Liver (tissue), 9 donors: ENCODE results near the gene MEGF11. TPM values are rescaled to one million over a fixed set of nuclear protein-coding genes. Genes with fewer than 3 reads are reported as not detected.

ENCODE experiments used
- DNase-seq: peaks from one replicate; pipeline ENCODE4 v3.0.0-alpha.2; 2017; ENCODE audit warnings: low spot score
- H3K27ac ChIP-seq, 2 donors: one replicate each; pipeline ENCODE4 v1.7.0; 2013; ENCODE audit warnings: inconsistent platforms in 2 of 2, low read length in 2 of 2, control low read depth in 1 of 2, low read depth in 1 of 2, mild to moderate bottlenecking in 1 of 2
- H3K27me3 ChIP-seq, 4 donors: one replicate each; pipeline versions ENCODE4 v1.6.1 to v1.7.0; 2013; ENCODE audit warnings: low read length in 3 of 4, inconsistent platforms in 1 of 4, mild to moderate bottlenecking in 1 of 4, moderate library complexity in 1 of 4; ENCODE audit not compliant: control insufficient read depth in 4 of 4, insufficient read depth in 4 of 4
- H3K36me3 ChIP-seq, 4 donors: one replicate each; pipeline versions ENCODE4 v1.6.1 to v1.7.0; 2013; ENCODE audit warnings: low read length in 3 of 4, mild to moderate bottlenecking in 3 of 4, low read depth in 1 of 4, moderate library complexity in 1 of 4; ENCODE audit not compliant: control insufficient read depth in 4 of 4, insufficient read depth in 3 of 4
- H3K4me1 ChIP-seq, 4 donors: one replicate each; pipeline versions ENCODE4 v1.6.1 to v1.7.0; 2013; ENCODE audit warnings: low read length in 3 of 4, mild to moderate bottlenecking in 3 of 4, moderate library complexity in 1 of 4; ENCODE audit not compliant: control insufficient read depth in 4 of 4, insufficient read depth in 4 of 4
- H3K4me3 ChIP-seq, 3 donors: one replicate each; pipeline versions ENCODE4 v1.6.1 to v1.7.0; 2013; ENCODE audit warnings: low read length in 3 of 3, control low read depth in 1 of 3, low read depth in 1 of 3, mild to moderate bottlenecking in 1 of 3
- H3K9ac ChIP-seq, 2 donors: one replicate each; pipeline ENCODE4 v1.7.0; 2013; ENCODE audit warnings: low read length in 2 of 2, mild to moderate bottlenecking in 2 of 2, moderate library complexity in 2 of 2, control low read depth in 1 of 2, low read depth in 1 of 2
- H3K9me3 ChIP-seq, 4 donors: one replicate each; pipeline versions ENCODE4 v1.6.1 to v1.7.0; 2013; ENCODE audit warnings: low read length in 3 of 4; ENCODE audit not compliant: control insufficient read depth in 4 of 4
- EGR1 ChIP-seq, 2 donors: IDR thresholded peaks; 2 replicates each; pipeline ENCODE4 v1.6.1; 2016 to 2018; ENCODE audit warnings: antibody characterized with exemption in 2 of 2, low read depth in 2 of 2
- FOXA1 ChIP-seq: IDR thresholded peaks from 2 replicates; pipeline ENCODE4 v1.6.1; 2016; ENCODE audit warnings: antibody characterized with exemption
- FOXA2 ChIP-seq: IDR thresholded peaks from 2 replicates; pipeline ENCODE4 v1.6.1; 2016; ENCODE audit warnings: antibody characterized with exemption
- GABPA ChIP-seq, 2 donors: IDR thresholded peaks in 1 of 2; conservative IDR thresholded peaks in 1 of 2; 2 replicates each; pipeline ENCODE4 v1.6.1; 2016; ENCODE audit warnings: antibody characterized with exemption in 2 of 2, mild to moderate bottlenecking in 1 of 2, moderate library complexity in 1 of 2
- HNF4A ChIP-seq, 2 donors: conservative IDR thresholded peaks; 2 replicates each; pipeline ENCODE4 v1.6.1; 2016; ENCODE audit warnings: antibody characterized with exemption in 2 of 2, mild to moderate bottlenecking in 2 of 2
- HNF4G ChIP-seq: IDR thresholded peaks from 2 replicates; pipeline ENCODE4 v1.6.1; 2016; ENCODE audit warnings: antibody characterized with exemption
- JUND ChIP-seq, 2 donors: IDR thresholded peaks; 2 replicates each; pipeline ENCODE4 v1.6.1; 2016; ENCODE audit warnings: antibody characterized with exemption in 2 of 2
- NR2F2 ChIP-seq: IDR thresholded peaks from 2 replicates; pipeline ENCODE4 v1.6.1; 2016; ENCODE audit warnings: antibody characterized with exemption
- RAD21 ChIP-seq, 2 donors: IDR thresholded peaks; 2 replicates each; pipeline ENCODE4 v1.6.1; 2016; ENCODE audit warnings: antibody characterized with exemption in 2 of 2, mild to moderate bottlenecking in 2 of 2
- RXRA ChIP-seq, 2 donors: IDR thresholded peaks; 2 replicates each; pipeline ENCODE4 v1.6.1; 2017 to 2018; ENCODE audit warnings: antibody characterized with exemption in 2 of 2, mild to moderate bottlenecking in 1 of 2
- SP1 ChIP-seq: IDR thresholded peaks from 2 replicates; pipeline ENCODE4 v1.6.1; 2018; ENCODE audit warnings: antibody characterized with exemption, mild to moderate bottlenecking
- TAF1 ChIP-seq: conservative IDR thresholded peaks from 2 replicates; pipeline ENCODE4 v1.6.1; 2016; ENCODE audit warnings: antibody characterized with exemption, mild to moderate bottlenecking
- WGBS: extraction: QIAGEN DNeasy Blood & Tissue Kit; methylation state at CpG from one replicate; pipeline ENCODE4 v1.1.7; 2013; 5-methylcytosine and 5-hydroxymethylcytosine counted together
- polyA plus RNA-seq, 2 donors: library from polyadenylated mRNA; stranded (reverse) in 1 of 2; unstranded in 1 of 2; fragments of 200-250 nt in 1 of 2; fragments of >200 nt in 1 of 2; fragmentation: Nextera tagmentation in 1 of 2; extraction: Ambion mirVana in 1 of 2; gene quantifications; one replicate each; pipeline versions ENCODE4 v1.2.1 to v1.2.3, GENCODE V29; 2013 to 2015
- total RNA-seq, 2 donors: library from RNA; depleted of rRNA; stranded (reverse); fragments of >200 nt; gene quantifications; one replicate each; pipeline ENCODE4 v1.2.3, GENCODE V29; 2014
- TF ChIP-seq, protein P1 (sequence below): fragments of 150-350 bp; IDR thresholded peaks from 2 replicates; pipeline ENCODE4 v1.5.1; 2017; ENCODE audit warnings: improper control_type of control experiment, low read depth, low read length; ENCODE audit not compliant: missing input control
- TF ChIP-seq, protein P2 (sequence below): IDR thresholded peaks from 2 replicates; pipeline ENCODE4 v1.6.1; 2016; ENCODE audit warnings: antibody characterized with exemption
- TF ChIP-seq, protein P3 (sequence below): IDR thresholded peaks from 2 replicates; pipeline ENCODE4 v1.6.1; 2016; ENCODE audit warnings: antibody characterized with exemption
- TF ChIP-seq, protein P4 (sequence below): IDR thresholded peaks from 2 replicates; pipeline ENCODE4 v1.6.1; 2016; ENCODE audit warnings: antibody characterized with exemption
- TF ChIP-seq, protein P5 (sequence below): IDR thresholded peaks from 2 replicates; pipeline ENCODE4 v1.6.1; 2016; ENCODE audit warnings: antibody characterized with exemption, mild to moderate bottlenecking
- donor health status: healthy.
- donor health status: healthy.
- donor health status: healthy.
- donor health status: healthy.
- donor health status: healthy.

MEGF11 gene
- total and polyA plus RNA-seq, 4 donors, result under 0.01 to 0.51 (median 0.03) TPM; not detected in 1

DNA sequence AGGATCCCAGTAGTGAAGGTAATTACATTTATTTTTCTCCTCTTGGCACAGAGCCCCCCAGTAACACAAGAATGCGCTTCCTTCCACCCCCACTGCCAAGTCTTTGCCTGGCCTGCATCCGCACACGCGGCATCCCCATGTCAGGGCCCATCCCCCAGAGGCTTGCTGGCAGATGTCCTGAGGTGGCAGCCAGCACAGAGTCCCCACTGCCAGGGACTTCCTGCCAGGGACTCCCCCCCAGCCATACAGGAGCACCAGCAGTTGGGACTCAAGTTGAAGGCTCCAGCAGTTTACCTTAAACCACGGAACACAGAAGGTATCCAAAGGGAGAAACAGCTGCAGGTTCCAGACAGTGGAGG is 41.0 kb downstream of the MEGF11 start:
- Histone ChIP-seq H3K27me3 (no peaks in the 10 kb centered on the region), H3K9me3 (no peaks in the 10 kb centered on the region), H3K36me3 (no peaks in the 10 kb centered on the region), H3K4me1 (no peaks in the 10 kb centered on the region), H3K4me3 (no peak overlapping the region), H3K27ac (no peak overlapping the region), H3K9ac (no peak overlapping the region)
- DNase-seq, result no peak
- 88% methylated on average over 5 of the region's 5 CpGs for WGBS
- TF ChIP-seq GABPA (IDR thresholded peaks at IDR 0.05 in 1 of 2, conservative IDR thresholded peaks at IDR 0.05 in 1 of 2), result no peak
- no peak for TF ChIP-seq FOXA1
- no peak for TF ChIP-seq NR2F2
- TF ChIP-seq SP1, result no peak
- no peak for TF ChIP-seq RXRA (IDR thresholded peaks at IDR 0.05)
- TF ChIP-seq, protein P1, sequence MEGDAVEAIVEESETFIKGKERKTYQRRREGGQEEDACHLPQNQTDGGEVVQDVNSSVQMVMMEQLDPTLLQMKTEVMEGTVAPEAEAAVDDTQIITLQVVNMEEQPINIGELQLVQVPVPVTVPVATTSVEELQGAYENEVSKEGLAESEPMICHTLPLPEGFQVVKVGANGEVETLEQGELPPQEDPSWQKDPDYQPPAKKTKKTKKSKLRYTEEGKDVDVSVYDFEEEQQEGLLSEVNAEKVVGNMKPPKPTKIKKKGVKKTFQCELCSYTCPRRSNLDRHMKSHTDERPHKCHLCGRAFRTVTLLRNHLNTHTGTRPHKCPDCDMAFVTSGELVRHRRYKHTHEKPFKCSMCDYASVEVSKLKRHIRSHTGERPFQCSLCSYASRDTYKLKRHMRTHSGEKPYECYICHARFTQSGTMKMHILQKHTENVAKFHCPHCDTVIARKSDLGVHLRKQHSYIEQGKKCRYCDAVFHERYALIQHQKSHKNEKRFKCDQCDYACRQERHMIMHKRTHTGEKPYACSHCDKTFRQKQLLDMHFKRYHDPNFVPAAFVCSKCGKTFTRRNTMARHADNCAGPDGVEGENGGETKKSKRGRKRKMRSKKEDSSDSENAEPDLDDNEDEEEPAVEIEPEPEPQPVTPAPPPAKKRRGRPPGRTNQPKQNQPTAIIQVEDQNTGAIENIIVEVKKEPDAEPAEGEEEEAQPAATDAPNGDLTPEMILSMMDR, result no peak
- no peak for TF ChIP-seq HNF4G
- TF ChIP-seq, protein P2, sequence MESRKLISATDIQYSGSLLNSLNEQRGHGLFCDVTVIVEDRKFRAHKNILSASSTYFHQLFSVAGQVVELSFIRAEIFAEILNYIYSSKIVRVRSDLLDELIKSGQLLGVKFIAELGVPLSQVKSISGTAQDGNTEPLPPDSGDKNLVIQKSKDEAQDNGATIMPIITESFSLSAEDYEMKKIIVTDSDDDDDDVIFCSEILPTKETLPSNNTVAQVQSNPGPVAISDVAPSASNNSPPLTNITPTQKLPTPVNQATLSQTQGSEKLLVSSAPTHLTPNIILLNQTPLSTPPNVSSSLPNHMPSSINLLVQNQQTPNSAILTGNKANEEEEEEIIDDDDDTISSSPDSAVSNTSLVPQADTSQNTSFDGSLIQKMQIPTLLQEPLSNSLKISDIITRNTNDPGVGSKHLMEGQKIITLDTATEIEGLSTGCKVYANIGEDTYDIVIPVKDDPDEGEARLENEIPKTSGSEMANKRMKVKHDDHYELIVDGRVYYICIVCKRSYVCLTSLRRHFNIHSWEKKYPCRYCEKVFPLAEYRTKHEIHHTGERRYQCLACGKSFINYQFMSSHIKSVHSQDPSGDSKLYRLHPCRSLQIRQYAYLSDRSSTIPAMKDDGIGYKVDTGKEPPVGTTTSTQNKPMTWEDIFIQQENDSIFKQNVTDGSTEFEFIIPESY, result no peak
- no peak for TF ChIP-seq FOXA2
- TF ChIP-seq JUND (IDR thresholded peaks at IDR 0.05), result no peak
- no peak for TF ChIP-seq RAD21 (IDR thresholded peaks at IDR 0.05)
- TF ChIP-seq, protein P3, sequence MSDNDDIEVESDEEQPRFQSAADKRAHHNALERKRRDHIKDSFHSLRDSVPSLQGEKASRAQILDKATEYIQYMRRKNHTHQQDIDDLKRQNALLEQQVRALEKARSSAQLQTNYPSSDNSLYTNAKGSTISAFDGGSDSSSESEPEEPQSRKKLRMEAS, result no peak
- no peak for TF ChIP-seq EGR1 (IDR thresholded peaks at IDR 0.05; ENCODE audit: low read depth in 2 of 2)
- TF ChIP-seq TAF1, result no peak

DNA sequence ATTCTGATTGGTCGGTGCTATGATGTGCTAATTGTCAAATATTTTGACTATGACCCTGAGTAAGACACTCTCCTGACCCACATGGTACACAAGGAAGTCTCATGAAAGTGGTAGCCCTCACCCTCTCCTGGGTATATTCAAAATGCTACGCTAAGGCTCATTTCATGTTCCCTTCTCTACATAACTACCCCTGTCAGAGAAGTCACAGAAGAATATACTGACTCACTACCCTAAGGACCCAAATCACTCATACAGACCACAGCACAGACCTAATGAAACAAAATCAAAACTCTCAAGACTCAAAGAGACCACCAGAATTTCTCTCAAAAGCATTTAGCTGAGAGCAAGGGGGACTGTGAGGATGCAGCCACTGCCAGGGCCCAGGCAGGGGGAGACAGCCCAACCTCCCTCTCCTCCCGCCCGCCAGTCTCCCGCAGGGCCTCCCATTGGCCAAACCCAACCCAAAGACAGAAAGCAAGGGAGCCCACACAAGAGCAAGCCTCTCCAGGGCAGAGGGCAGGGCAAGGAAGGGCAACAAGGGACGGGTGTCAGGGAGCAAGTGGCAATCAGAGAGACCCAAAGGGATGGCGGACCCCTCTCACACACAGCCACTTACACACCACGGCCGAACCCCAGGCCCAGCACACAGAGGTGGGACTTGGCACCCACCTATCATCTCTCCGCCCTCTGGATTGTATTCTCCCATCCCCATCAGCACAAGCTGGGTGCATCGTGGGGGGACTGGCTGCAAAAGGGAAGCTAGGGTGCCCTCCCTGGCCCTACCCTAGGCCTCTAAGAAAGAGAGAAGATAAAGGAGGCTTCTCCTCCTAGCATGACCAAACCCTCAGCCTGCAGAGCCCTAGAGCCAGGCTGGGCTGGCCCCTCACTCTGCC is 41.6 kb downstream of the MEGF11 start:
- TF ChIP-seq GABPA (IDR thresholded peaks at IDR 0.05 in 1 of 2, conservative IDR thresholded peaks at IDR 0.05 in 1 of 2) (no peak), HNF4G (no peak), HNF4A (conservative IDR thresholded peaks at IDR 0.05) (no peak), RXRA (IDR thresholded peaks at IDR 0.05) (no peak), SP1 (no peak), JUND (IDR thresholded peaks at IDR 0.05) (no peak), NR2F2 (no peak), FOXA1 (no peak), TAF1 (no peak), FOXA2 (no peak)
- TF ChIP-seq, protein P3, result no peak
- TF ChIP-seq, protein P4, sequence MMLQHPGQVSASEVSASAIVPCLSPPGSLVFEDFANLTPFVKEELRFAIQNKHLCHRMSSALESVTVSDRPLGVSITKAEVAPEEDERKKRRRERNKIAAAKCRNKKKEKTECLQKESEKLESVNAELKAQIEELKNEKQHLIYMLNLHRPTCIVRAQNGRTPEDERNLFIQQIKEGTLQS, result no peak
- TF ChIP-seq, protein P5, sequence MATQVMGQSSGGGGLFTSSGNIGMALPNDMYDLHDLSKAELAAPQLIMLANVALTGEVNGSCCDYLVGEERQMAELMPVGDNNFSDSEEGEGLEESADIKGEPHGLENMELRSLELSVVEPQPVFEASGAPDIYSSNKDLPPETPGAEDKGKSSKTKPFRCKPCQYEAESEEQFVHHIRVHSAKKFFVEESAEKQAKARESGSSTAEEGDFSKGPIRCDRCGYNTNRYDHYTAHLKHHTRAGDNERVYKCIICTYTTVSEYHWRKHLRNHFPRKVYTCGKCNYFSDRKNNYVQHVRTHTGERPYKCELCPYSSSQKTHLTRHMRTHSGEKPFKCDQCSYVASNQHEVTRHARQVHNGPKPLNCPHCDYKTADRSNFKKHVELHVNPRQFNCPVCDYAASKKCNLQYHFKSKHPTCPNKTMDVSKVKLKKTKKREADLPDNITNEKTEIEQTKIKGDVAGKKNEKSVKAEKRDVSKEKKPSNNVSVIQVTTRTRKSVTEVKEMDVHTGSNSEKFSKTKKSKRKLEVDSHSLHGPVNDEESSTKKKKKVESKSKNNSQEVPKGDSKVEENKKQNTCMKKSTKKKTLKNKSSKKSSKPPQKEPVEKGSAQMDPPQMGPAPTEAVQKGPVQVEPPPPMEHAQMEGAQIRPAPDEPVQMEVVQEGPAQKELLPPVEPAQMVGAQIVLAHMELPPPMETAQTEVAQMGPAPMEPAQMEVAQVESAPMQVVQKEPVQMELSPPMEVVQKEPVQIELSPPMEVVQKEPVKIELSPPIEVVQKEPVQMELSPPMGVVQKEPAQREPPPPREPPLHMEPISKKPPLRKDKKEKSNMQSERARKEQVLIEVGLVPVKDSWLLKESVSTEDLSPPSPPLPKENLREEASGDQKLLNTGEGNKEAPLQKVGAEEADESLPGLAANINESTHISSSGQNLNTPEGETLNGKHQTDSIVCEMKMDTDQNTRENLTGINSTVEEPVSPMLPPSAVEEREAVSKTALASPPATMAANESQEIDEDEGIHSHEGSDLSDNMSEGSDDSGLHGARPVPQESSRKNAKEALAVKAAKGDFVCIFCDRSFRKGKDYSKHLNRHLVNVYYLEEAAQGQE, result no peak
- TF ChIP-seq, protein P2, result no peak
- Histone ChIP-seq H3K27me3 (no peaks in the 10 kb centered on the region), H3K4me3 (no peak overlapping the region), H3K4me1 (no peaks in the 10 kb centered on the region), H3K36me3 (no peaks in the 10 kb centered on the region), H3K9me3 (no peaks in the 10 kb centered on the region), H3K27ac (no peak overlapping the region), H3K9ac (no peak overlapping the region)
- WGBS, result 84% methylated on average over 11 of the region's 11 CpGs
- DNase-seq, result no peak
